ENCODE measurements around the gene NBDY.
"Not testable (repeated sequence)": the region's sequence is repeated elsewhere in the genome, so short reads cannot be mapped to it uniquely, and the experiment has no call there.

The NBDY gene

GRCh38 chrX:56764153-56764974 lies 35.3 kb downstream of the NBDY start:
- Histone ChIP-seq H3K27ac (ENCODE audit: low read length) (peak overlapping the region; percentile 89), H3K4me3 (ENCODE audit: low read length in 2 of 2) (peak overlapping the region in 1 of 2 donors; percentile 79), H3K36me3 (ENCODE audit: control insufficient read depth in 2 of 2, insufficient read depth in 2 of 2, low read length in 2 of 2) (no peaks in the 10 kb centered on the region), H3K9ac (ENCODE audit: low read length in 2 of 2) (peak overlapping the region in 1 of 2 donors; percentile 82), H3K4me1 (ENCODE audit: control insufficient read depth, insufficient read depth, low read length) (peaks cover 34% of the 10 kb centered on the region), H3K27me3 (ENCODE audit: control insufficient read depth in 1 of 2, insufficient read depth in 2 of 2, low read length in 2 of 2) (no peaks in the 10 kb centered on the region), H3K9me3 (ENCODE audit: control insufficient read depth in 2 of 2, low read length in 2 of 2) (no peaks in the 10 kb centered on the region)

- Histone ChIP-seq H3K4me3 (ENCODE audit: low read length in 2 of 2) (no peak overlapping the region), H3K4me1 (ENCODE audit: control insufficient read depth, insufficient read depth, low read length) (peaks cover 34% of the 10 kb centered on the region), H3K9ac (ENCODE audit: low read length in 2 of 2) (no peak overlapping the region), H3K27me3 (ENCODE audit: control insufficient read depth in 1 of 2, insufficient read depth in 2 of 2, low read length in 2 of 2) (no peaks in the 10 kb centered on the region), H3K9me3 (ENCODE audit: control insufficient read depth in 2 of 2, low read length in 2 of 2) (no peaks in the 10 kb centered on the region), H3K36me3 (ENCODE audit: control insufficient read depth in 2 of 2, insufficient read depth in 2 of 2, low read length in 2 of 2) (no peaks in the 10 kb centered on the region), H3K27ac (ENCODE audit: low read length) (no peak overlapping the region)
These were observed 36.1 kb downstream of the NBDY start for GRCh38 chrX:56764975-56765791.

- Histone ChIP-seq H3K4me3 (ENCODE audit: low read length in 2 of 2) (no peak overlapping the region), H3K9ac (ENCODE audit: low read length in 2 of 2) (no peak overlapping the region), H3K27ac (ENCODE audit: low read length) (no peak overlapping the region), H3K4me1 (ENCODE audit: control insufficient read depth, insufficient read depth, low read length) (peaks cover 34% of the 10 kb centered on the region), H3K27me3 (ENCODE audit: control insufficient read depth in 1 of 2, insufficient read depth in 2 of 2, low read length in 2 of 2) (no peaks in the 10 kb centered on the region), H3K9me3 (ENCODE audit: control insufficient read depth in 2 of 2, low read length in 2 of 2) (no peaks in the 10 kb centered on the region), H3K36me3 (ENCODE audit: control insufficient read depth in 2 of 2, insufficient read depth in 2 of 2, low read length in 2 of 2) (no peaks in the 10 kb centered on the region)
These were observed 36.9 kb downstream of the NBDY start for GRCh38 chrX:56765811-56766553.

GRCh38 chrX:56766554-56767347 lies 37.7 kb downstream of the NBDY start:
- no peaks in the 10 kb centered on the region for H3K9me3 ChIP-seq (ENCODE audit: control insufficient read depth in 2 of 2, low read length in 2 of 2)
- no peaks in the 10 kb centered on the region for H3K36me3 ChIP-seq (ENCODE audit: control insufficient read depth in 2 of 2, insufficient read depth in 2 of 2, low read length in 2 of 2)
- H3K4me3 ChIP-seq (ENCODE audit: low read length in 2 of 2): peak overlapping the region in 1 of 2 donors; percentile 78
- H3K4me1 ChIP-seq (ENCODE audit: control insufficient read depth, insufficient read depth, low read length): peaks cover 34% of the 10 kb centered on the region
- H3K27ac ChIP-seq (ENCODE audit: low read length): peak overlapping the region; percentile 69
- H3K9ac ChIP-seq (ENCODE audit: low read length in 2 of 2): peak overlapping the region in 1 of 2 donors; percentile 62
- H3K27me3 ChIP-seq (ENCODE audit: control insufficient read depth in 1 of 2, insufficient read depth in 2 of 2, low read length in 2 of 2): no peaks in the 10 kb centered on the region

- H3K9me3 ChIP-seq (ENCODE audit: control insufficient read depth in 2 of 2, low read length in 2 of 2); H3K27me3 ChIP-seq (ENCODE audit: control insufficient read depth in 1 of 2, insufficient read depth in 2 of 2, low read length in 2 of 2); H3K36me3 ChIP-seq (ENCODE audit: control insufficient read depth in 2 of 2, insufficient read depth in 2 of 2, low read length in 2 of 2): not testable (repeated sequence)
- Histone ChIP-seq H3K4me1 (ENCODE audit: control insufficient read depth, insufficient read depth, low read length) (peaks cover 34% of the 10 kb centered on the region), H3K27ac (ENCODE audit: low read length) (peak overlapping the region; percentile 69), H3K9ac (ENCODE audit: low read length in 2 of 2) (peak overlapping the region in 1 of 2 donors; percentile 62), H3K4me3 (ENCODE audit: low read length in 2 of 2) (peak overlapping the region in 1 of 2 donors; percentile 78)
These were observed 38.5 kb downstream of the NBDY start for GRCh38 chrX:56767348-56768119.

- H3K4me3 ChIP-seq (ENCODE audit: low read length in 2 of 2); H3K9me3 ChIP-seq (ENCODE audit: control insufficient read depth in 2 of 2, low read length in 2 of 2); H3K27me3 ChIP-seq (ENCODE audit: control insufficient read depth in 1 of 2, insufficient read depth in 2 of 2, low read length in 2 of 2); H3K9ac ChIP-seq (ENCODE audit: low read length in 2 of 2); H3K36me3 ChIP-seq (ENCODE audit: control insufficient read depth in 2 of 2, insufficient read depth in 2 of 2, low read length in 2 of 2); H3K27ac ChIP-seq (ENCODE audit: low read length): not testable (repeated sequence)
- peaks cover 31% of the 10 kb centered on the region for H3K4me1 ChIP-seq (ENCODE audit: control insufficient read depth, insufficient read depth, low read length)
These were observed 39.1 kb downstream of the NBDY start for GRCh38 chrX:56768120-56768660.

- not testable (repeated sequence) for H3K4me1 ChIP-seq (ENCODE audit: control insufficient read depth, insufficient read depth, low read length); H3K9ac ChIP-seq (ENCODE audit: low read length in 2 of 2); H3K9me3 ChIP-seq (ENCODE audit: control insufficient read depth in 2 of 2, low read length in 2 of 2); H3K4me3 ChIP-seq (ENCODE audit: low read length in 2 of 2); H3K36me3 ChIP-seq (ENCODE audit: control insufficient read depth in 2 of 2, insufficient read depth in 2 of 2, low read length in 2 of 2); H3K27me3 ChIP-seq (ENCODE audit: control insufficient read depth in 1 of 2, insufficient read depth in 2 of 2, low read length in 2 of 2); H3K27ac ChIP-seq (ENCODE audit: low read length)
These were observed 43.9 kb downstream of the NBDY start for GRCh38 chrX:56772675-56773521.

- not testable (repeated sequence) for H3K9me3 ChIP-seq (ENCODE audit: control insufficient read depth in 2 of 2, low read length in 2 of 2); H3K36me3 ChIP-seq (ENCODE audit: control insufficient read depth in 2 of 2, insufficient read depth in 2 of 2, low read length in 2 of 2); H3K9ac ChIP-seq (ENCODE audit: low read length in 2 of 2)
These were observed 44.5 kb downstream of the NBDY start for GRCh38 chrX:56773522-56774060.

More at GRCh38 chrX:56773522-56774060, 44.5 kb downstream of the NBDY start:
- H3K4me3 ChIP-seq (ENCODE audit: low read length in 2 of 2); H3K4me1 ChIP-seq (ENCODE audit: control insufficient read depth, insufficient read depth, low read length); H3K27me3 ChIP-seq (ENCODE audit: control insufficient read depth in 1 of 2, insufficient read depth in 2 of 2, low read length in 2 of 2); H3K27ac ChIP-seq (ENCODE audit: low read length): not testable (repeated sequence)
